ENCODE measurements around the gene SHROOM1. TPM values are rescaled to one million over a fixed set of nuclear protein-coding genes. Genes with fewer than 3 reads are reported as not detected.

Gene SHROOM1
- total RNA-seq, 1 experiment from 2014 or later, result 13.5 TPM

GRCh38 chr5:132823481-132824050 lies 6.9 kb downstream of the SHROOM1 start:
- H3K9me3 ChIP-seq (ENCODE audit: control insufficient read depth, insufficient read depth, low read depth, low read length), result no peaks in the 10 kb centered on the region
- ChIA-PET CTCF (no interaction called here), POLR2A (no interaction called here)
- no peaks in the 10 kb centered on the region for H3K36me3 ChIP-seq (ENCODE audit: control insufficient read depth, insufficient read depth, low read length)
- no peak for ATAC-seq
- DNase-seq (ENCODE audit: low read depth, low spot score), result no peak
- TF ChIP-seq SIN3A (IDR thresholded peaks at IDR 0.05; ENCODE audit: borderline replicate concordance, insufficient read depth, low read depth, low read length) (no peak), REST (IDR thresholded peaks at IDR 0.05; ENCODE audit: insufficient read depth in 1 of 2, low read depth in 2 of 2, low read length in 1 of 2) (no peak), CTCF (IDR thresholded peaks at IDR 0.05) (no peak)
- BruUV-seq (replicated peaks), result no TSS peak
- no peak overlapping the region for H3K4me3 ChIP-seq (ENCODE audit: low read depth in 2 of 2, low read length in 2 of 2)
- peaks cover 14% of the 10 kb centered on the region for H3K4me1 ChIP-seq (ENCODE audit: control insufficient read depth, insufficient read depth, low read length)
- in situ Hi-C loops (cut with HindIII; ENCODE audit: low pct_unique_long_range_greater_than_20kb, low sequenced_read_pairs) (no loop called here), intact Hi-C loops (cut with micrococcal nuclease; ENCODE audit: unreplicated experiment) (loop anchor here (10.0 kb wide), 1 partner anchor 439 kb away; no protein-coding TSS in a partner anchor)
- no peaks in the 10 kb centered on the region for H3K27me3 ChIP-seq (ENCODE audit: control insufficient read depth, insufficient read depth, low read length)
- H3K27ac ChIP-seq (ENCODE audit: low read length), result no peak overlapping the region

DNA sequence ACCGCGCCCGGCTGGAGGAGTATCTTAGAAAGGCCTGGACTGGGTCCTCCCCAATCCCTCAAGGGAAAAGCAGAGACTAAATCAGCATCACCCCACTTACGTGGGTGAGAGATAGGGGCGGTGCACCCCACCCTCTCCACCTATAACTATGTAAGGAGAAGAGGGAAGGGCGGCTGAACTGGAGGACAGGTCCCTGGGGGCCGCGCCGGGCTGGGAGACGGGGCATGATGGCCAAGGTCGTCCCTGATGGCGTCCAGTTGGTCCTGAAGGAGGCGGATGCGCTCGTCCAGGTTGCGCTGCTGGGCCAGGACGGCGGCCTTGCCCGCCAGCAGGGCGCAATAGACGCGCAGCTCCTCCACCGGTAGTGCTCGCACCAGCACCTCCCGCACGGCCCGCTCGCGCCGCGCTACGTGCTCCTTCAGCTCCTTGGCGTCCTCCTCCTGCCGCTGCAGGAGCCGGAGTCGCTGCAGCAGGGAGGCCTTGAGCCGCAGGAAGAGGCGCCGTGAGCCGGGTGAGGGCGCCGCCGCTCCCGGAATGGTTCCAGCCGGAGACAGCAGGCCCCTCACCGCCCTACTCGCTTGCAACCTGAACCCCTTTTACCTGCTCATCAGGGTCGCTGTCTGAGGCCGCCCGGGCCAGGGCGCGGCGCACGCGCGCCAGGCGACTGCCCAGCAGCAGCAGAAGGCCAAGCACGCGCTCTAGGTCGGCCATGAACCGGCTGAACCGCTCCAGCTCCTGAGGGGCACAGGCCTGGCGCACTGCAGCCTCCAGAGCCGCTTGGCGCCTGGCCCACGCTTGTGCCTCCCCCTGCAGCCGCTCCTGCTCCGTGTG lies 7.6 kb downstream of the SHROOM1 start:
- Histone ChIP-seq H3K9me3 (ENCODE audit: control insufficient read depth, insufficient read depth, low read depth, low read length) (no peaks in the 10 kb centered on the region), H3K27me3 (ENCODE audit: control insufficient read depth, insufficient read depth, low read length) (no peaks in the 10 kb centered on the region), H3K27ac (ENCODE audit: low read length) (no peak overlapping the region), H3K4me3 (ENCODE audit: low read depth in 2 of 2, low read length in 2 of 2) (no peak overlapping the region), H3K4me1 (ENCODE audit: control insufficient read depth, insufficient read depth, low read length) (peaks cover 14% of the 10 kb centered on the region), H3K36me3 (ENCODE audit: control insufficient read depth, insufficient read depth, low read length) (no peaks in the 10 kb centered on the region)
- POLR2A ChIA-PET, result no interaction called here
- TF ChIP-seq SIN3A (IDR thresholded peaks at IDR 0.05; ENCODE audit: borderline replicate concordance, insufficient read depth, low read depth, low read length), result no peak
- CTCF ChIA-PET, result no interaction called here
- no TSS peak for BruUV-seq (replicated peaks)
- in situ Hi-C loops (cut with HindIII; ENCODE audit: low pct_unique_long_range_greater_than_20kb, low sequenced_read_pairs), result no loop called here
- intact Hi-C loops (cut with micrococcal nuclease; ENCODE audit: unreplicated experiment), result loop anchor here (10.0 kb wide), 1 partner anchor 438 kb away; no protein-coding TSS in a partner anchor
- no peak for DNase-seq (ENCODE audit: low read depth, low spot score)
- no peak for ATAC-seq

- H3K4me3 ChIP-seq (ENCODE audit: low read depth in 2 of 2, low read length in 2 of 2), result no peak overlapping the region
- POLR2A ChIA-PET, result no interaction called here
- no TSS peak for BruUV-seq (replicated peaks)
These were observed 8.7 kb downstream of the SHROOM1 start for GRCh38 chr5:132821791-132822190.

More at GRCh38 chr5:132821791-132822190, 8.7 kb downstream of the SHROOM1 start:
- no peaks in the 10 kb centered on the region for H3K27me3 ChIP-seq (ENCODE audit: control insufficient read depth, insufficient read depth, low read length)
- TF ChIP-seq SIN3A (IDR thresholded peaks at IDR 0.05; ENCODE audit: borderline replicate concordance, insufficient read depth, low read depth, low read length) (no peak), TCF7L2 (IDR thresholded peaks at IDR 0.05; ENCODE audit: low read depth, low read length) (no peak), CTCF (IDR thresholded peaks at IDR 0.05) (no peak), POLR2AphosphoS5 (IDR thresholded peaks at IDR 0.05; ENCODE audit: low read depth, low read length) (no peak)
- peaks cover 14% of the 10 kb centered on the region for H3K4me1 ChIP-seq (ENCODE audit: control insufficient read depth, insufficient read depth, low read length)
- ATAC-seq, result no peak
- H3K9me3 ChIP-seq (ENCODE audit: control insufficient read depth, insufficient read depth, low read depth, low read length), result no peaks in the 10 kb centered on the region
- H3K27ac ChIP-seq (ENCODE audit: low read length), result no peak overlapping the region
- CTCF ChIA-PET, result no interaction called here
- DNase-seq (ENCODE audit: low read depth, low spot score), result no peak
- no peaks in the 10 kb centered on the region for H3K36me3 ChIP-seq (ENCODE audit: control insufficient read depth, insufficient read depth, low read length)
- in situ Hi-C loops (cut with HindIII; ENCODE audit: low pct_unique_long_range_greater_than_20kb, low sequenced_read_pairs) (no loop called here), intact Hi-C loops (cut with micrococcal nuclease; ENCODE audit: unreplicated experiment) (loop anchor here (10.0 kb wide), 1 partner anchor 437 kb away; no protein-coding TSS in a partner anchor)
